HG03342 (cell line): ENCODE results near the gene LRMDA.

ENCODE experiments used
- ATAC-seq: cut with Tn5 transposase; IDR thresholded peaks from one replicate; pipeline ENCODE4 v1.9.1; 2021; ENCODE audit warnings: mild to moderate bottlenecking, moderate library complexity; ENCODE audit not compliant: unreplicated experiment

LRMDA gene

DNA sequence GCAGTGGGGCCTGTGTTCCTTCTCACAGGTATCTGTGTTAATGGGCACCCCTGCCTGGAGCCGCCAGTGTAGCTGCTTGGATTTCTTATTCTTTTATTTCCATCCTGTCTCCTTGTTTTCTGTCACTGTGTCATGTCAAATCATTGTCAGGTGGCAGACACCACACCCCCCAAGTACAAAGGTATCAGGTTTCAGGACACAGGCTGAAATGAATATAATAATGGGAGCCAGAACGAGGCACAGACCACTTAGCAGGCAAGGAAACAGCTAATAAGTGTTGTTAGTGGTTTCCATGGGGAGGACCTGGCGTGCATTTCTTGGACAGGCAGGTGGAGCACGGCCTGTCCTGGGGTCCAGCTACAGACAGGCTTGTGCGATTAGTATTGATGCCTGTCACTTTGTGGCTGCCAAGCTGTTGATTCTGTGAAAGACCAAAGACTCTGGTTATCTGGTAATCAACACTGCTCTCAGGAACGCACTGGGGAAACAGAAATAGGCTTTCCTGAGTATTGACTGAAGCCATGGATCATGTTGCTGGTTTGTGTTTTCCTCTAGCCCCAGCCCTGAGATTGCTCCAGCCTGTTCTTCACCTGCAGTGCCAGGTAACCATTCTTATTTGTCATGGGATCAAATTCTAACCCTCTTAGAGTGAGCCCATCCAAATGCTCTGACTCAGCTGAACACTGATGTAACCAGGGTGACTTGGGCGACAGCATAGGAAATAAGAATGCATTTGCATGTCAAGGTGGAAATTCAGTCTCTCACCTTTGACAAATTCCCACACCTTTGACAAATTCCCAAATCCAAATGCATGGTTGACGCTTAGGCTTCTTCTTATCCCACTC, 1002.0 kb downstream of the LRMDA start:
- ATAC-seq, result no peak

DNA sequence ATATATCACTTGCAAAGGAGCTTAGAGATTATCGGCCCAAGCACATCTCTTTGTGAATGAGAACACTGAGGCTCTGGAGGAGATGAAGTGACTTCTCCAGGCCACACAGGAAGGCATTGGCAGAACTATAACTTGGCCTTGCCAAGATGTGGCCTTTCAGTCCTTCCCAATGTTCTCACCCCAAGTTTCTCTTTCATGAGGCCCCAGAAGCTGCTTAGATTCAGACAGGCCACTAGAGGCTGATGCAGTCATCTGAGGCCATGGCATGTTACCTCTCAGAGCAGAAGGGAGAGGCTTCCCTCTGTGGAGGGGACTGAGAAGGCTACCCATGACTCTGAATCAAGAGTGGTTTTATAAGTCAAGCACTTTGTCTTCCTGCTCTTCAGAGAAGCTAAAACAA, 1003.7 kb downstream of the LRMDA start:
- ATAC-seq, result no peak

DNA sequence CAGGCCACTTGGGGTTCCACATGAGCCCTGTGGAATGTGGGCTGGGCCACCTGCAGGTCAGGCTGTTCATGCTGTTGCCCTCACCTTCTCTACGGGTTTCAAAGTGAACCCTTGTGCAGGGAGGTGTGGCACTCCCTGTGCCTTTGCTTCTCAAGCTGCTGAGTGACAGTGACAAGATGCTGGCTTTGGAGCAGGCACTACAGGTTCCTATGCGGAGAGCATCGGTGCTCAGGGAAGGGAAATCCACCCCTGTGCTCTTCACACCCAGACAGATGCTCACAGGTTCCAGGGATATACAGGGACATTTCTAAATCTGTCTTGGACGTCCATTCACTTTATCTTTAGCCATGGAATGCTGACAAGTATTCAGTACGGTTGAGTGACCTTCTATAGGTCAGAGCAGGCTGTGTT, 1005.0 kb downstream of the LRMDA start:
- no peak for ATAC-seq

DNA sequence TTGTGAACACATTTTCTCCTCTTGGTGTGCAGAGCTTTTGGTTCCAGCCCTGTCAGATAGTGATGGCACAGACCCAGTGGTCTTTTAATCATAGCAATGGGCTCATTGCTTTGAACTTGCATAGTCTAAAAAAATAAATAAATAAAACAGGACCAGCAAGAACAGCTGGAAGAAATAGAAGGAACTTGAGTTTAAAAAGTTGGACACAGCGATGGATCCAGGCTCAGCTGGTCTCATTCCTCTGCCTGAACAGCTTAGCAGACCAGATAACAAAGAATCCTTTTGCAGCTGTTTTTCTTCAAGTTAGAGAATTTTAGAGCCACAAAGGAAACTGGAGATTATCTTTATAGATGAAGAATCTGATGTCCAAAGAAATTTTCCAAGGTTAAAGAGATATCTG, 1005.6 kb downstream of the LRMDA start:
- ATAC-seq, result no peak

DNA sequence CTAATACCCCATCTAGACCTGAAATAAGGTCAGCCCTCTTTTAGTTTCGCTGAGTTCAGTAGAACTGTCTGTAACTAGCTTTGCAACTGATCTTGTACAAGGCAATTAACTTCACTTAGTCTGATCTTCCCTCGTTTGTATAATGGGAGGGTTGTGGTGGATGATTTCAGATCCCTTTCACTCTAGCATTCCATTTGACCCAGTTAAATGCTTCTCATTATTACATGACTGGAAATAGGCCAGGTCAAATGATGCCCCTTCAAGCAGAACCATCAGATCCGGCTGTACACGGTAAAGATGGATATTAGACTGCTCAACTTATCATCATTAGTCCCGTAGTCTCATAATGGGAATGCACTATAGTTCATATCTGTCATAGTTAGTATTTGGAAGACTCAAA, 1009.0 kb downstream of the LRMDA start:
- ATAC-seq, result no peak

DNA sequence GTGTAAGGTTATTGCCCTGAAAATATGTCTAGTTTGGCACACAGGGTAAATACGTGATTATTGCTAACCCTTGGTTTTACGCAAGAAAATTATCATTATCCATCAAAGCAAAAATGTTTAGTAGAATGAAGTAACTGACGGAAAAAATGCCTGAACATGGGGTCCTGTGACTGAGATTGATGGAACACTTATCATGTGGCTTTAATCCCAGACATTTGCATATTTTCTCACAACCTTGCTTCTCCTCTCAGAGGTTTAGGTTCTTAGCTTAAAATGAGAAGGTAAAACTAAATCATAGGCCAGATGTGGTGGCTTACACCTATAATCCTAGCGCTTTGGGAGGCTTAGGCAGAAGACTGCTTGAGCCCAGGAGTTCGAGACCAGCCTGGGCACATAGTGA, 1010.7 kb downstream of the LRMDA start:
- ATAC-seq, result no peak

DNA sequence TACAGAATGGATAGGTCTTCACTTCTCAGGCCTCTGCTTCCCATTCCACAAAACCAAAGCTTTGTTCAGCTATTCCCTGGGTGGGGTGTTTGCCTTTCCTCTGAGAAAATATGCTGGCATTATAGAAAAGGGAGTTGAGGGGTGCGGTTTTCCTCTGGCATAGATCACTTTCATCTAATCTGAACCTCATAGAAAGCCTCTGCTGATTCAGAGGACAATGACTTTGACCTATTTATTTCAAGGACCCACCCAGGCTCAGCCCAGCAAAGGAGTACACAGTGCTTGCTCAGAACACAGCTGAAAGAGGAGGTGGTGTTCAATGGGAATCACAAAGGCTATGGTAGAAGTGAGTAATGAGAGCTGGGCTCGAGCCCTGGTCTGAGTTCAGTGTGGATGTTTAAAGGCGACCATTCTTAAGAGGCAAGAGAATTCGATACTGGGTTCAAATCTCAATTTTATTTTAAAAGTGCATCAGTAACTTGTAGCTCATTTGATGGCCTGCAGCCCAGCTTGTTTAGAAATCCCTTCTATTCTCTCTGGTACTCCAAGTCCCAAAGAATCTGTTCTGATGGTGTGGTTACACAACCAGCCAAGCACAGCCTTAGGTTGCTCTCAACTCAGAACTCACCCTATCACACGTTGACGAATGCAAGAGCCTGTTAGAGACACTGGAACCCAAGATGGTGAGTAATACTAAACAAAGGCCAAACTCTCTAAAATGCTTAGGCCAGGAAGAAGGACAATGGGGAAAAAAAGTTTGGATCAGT, 1012.8 kb downstream of the LRMDA start:
- ATAC-seq, result no peak

DNA sequence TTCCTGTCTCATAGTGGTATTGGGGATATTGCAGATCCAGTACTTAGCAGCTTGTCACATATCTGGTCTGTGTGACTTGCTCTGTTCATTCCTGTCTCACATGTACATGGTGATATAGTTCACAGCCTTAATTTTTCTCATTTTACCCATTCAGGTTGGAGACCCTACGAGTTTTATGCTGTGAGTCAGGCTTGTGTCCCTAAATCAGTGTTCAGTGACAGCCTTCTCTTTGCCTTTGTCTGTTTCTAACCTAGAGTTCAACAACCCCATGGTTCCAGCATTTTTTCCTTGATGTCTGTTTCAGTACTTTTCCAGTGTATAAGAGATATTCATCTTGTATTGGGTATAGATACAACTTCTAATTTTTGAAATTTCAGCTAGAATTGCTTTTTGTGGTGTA, 1016.2 kb downstream of the LRMDA start:
- no peak for ATAC-seq

DNA sequence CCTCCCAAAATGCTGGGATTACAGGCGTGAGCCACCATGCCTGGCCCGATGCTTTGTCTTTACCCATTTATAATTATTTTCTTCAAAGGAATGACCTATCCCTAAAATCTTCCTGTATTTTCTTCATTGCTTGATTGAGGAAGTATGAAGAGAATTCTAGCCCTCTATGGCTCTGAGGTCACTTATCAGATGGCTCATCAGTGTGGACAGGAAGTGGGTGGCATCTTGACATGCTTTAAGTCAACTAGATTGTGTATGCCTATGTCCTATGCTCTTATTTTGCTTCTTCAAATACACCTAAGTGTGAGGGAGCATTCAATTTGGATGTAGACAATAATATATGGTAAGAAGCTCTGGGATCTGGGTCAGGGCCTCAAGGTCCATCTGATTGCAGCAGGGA, 1020.5 kb downstream of the LRMDA start:
- no peak for ATAC-seq

DNA sequence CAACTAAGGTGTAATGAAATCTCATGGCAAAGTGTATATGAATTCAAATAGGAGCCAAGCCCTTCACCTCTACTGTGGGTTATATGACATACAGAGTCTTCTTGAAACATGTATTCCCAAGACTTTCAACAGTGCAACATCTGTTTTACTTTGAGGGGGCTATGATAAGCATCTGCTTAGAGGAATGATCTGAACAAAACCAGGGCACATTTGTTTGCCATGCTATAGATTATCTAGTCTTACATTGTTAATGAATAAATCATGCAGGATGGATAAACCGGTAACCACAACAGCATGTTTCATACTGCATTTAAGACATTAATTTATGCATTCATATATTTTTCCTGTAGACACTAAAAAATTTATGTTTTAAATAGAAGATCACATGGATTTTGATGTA, 1021.9 kb downstream of the LRMDA start:
- ATAC-seq, result no peak

DNA sequence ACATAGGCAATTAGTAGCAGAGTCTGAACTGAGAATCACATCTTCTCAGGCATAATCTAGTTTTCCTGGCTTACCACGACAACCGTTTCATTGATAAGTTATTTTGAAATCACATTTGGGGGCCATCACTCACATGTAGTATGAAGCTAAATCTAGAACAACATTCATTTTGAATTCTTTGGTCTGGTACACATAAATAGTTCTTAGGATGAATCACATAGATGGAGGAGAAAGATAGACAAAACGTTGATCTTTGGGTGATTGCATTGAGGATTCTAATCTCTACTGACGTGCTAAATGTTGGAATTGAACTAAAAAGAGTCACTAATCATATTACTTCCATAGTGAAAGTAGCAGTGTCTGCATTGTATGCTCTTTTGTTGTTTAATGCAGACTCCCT, 1022.6 kb downstream of the LRMDA start:
- ATAC-seq, result no peak

DNA sequence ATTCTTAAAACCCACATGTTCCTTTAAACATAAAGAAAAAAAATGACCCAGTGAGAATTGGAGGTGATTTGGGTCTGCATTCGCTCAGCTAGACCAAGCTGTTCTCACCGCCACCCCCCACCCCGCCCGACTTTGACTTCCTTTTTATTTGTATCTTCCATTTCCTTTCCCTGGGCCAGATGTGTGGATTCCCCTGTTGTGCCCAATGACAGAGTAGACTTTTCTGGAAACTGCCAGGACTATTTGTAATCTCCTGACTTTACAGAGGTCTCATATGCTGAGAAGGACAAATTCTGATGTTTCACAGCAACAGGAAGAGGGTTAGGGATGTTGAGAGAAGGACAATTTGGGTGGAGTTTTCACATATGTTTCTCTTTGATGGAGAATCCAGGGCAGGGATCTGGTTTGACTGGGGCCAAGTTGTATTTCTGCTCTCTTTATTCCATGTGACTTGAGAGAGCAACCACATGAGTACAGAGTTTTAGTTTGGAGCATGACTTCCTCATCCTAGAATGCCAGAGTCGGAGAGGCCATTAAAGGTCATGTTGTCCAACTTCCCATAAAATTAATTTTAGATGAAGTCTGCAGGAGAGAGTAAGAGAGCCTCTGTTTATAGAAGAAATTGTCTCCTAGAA, 1023.2 kb downstream of the LRMDA start:
- ATAC-seq, result no peak

DNA sequence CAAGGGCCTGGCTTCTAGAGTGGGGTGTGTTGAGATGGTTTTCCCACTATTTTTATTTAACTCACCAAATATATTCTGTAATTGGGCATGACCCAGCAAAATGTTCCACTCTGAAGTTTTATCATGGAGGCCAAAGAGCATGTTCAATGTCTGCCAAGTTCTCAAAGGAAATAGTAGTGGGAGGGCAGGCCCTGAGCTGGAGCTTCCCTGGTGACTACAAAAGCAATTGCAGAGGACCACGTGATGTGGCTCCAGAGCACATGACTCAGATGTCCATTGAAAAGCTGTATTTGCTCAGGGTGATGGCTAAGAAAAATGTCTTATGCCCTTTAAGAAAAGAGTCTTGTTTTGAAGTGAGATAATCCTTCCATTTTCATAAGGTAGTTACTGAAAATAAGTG, 1024.8 kb downstream of the LRMDA start:
- ATAC-seq, result no peak

DNA sequence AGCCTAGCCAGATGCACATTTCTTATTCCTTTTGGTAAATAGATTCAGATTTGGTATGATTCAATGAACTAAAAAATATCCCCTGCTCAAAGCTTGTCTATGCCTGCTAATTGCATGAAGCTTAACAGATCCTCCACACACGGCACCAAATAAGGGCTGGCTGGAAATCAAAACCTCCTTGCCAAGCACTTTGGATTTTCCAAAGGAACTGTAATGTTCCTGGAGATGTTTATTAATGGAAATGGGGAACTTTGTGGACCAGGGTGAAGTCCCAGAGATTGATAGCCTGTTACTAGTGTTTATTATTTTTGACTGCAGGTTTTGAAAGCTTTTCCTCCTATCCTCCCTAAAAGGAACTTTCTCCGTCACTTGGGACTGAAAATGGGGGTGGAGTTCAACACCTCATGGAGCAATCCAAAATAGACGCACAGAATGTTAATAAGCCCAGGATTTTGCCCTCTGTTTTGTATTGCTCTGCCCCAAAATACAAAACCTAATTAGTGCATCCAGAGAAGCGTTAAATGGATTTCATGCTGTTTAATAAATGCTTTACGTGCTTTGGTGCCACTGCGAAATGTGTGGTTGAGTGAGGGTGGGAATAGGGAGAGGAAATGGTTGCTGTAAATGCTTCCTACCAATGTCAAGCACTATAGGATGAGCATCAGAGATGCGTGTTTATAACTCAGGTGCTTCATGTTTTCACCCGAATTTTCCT, 1027.7 kb downstream of the LRMDA start:
- ATAC-seq, result no peak

DNA sequence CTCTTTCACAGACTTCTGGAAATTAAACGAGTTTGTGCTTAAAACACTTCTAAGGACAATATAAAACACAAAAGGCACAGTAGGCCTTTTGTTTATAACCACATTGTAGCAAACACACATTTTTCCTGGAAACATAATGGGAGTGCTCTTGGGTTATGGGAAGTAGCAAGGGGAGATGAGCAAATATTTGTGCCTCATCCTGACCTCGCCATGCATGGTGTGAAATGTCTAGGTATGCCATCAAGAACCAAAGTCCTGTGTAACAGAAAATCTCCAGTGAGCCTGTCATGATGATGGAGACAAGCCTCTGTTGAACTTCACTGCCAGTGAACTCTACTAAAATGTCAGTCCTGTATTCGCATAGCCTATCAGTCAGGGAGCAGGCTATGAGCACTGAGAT, 1029.6 kb downstream of the LRMDA start:
- ATAC-seq, result no peak

DNA sequence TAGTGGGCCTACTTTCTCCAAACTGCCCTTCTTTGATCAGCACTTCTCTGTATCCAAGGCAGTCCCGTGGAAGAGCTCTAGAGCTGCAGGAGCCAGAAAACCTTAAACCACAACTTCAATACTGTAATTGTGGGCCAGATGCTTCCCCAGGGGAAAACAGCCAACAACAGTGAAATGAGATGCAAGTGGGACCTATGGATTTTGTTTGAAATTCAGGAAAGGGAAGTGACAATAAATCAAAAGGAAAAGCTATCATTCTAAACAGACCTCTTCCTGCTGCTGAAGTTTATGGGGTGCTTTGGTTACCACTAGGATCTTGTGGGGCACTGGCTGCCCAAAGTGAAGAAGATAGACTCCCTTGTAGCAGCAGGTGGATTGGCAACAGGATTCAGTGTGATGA, 1031.7 kb downstream of the LRMDA start:
- no peak for ATAC-seq

DNA sequence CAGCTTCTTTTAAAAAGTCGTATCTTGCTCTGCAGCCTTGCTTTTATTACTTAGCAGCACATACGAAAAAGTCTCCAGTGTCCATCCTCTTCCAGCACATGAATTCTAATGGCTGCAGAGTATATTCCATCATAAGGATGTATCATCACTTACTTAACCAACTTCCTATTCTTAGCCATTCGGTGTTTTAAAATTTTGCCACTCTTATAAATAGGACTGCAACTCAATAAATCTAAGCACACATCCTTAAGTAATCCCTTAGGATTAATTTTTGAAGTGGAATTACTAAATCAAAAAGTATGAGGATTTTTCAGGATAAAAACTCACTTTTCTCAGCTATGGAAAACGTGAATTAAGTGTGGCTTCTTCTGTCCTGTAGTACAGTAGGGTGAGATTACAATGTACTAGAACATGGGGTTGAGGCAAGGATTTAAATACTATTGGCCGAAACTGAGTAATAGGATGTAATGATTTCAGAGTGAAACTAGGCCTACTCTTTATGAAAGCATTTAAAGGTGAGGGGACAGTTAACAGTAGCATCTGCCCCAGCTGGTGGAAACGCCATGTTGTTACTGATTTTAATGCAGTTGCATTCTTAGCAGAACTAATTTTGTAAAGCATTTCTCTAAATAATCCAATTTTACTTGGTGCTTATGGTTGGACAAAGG, 1035.5 kb downstream of the LRMDA start:
- no peak for ATAC-seq

DNA sequence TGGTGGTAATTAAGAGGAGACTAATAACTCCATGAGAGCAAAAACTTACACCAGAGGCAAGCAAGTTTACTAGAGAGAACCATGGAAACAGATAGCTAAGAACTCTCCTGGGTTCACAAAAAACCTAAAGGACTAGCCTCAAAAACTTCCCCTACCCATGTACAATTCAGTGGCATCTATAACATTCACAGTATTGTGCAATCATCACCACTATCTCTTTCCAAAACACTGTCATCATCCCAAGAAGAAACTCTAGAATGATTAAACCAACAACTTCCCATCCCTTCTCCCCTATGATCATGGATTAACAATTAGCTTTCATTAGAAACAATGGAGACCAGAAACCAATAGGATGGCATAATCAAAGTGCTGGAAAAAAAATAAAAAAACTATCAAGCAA, 1038.3 kb downstream of the LRMDA start:
- no peak for ATAC-seq

DNA sequence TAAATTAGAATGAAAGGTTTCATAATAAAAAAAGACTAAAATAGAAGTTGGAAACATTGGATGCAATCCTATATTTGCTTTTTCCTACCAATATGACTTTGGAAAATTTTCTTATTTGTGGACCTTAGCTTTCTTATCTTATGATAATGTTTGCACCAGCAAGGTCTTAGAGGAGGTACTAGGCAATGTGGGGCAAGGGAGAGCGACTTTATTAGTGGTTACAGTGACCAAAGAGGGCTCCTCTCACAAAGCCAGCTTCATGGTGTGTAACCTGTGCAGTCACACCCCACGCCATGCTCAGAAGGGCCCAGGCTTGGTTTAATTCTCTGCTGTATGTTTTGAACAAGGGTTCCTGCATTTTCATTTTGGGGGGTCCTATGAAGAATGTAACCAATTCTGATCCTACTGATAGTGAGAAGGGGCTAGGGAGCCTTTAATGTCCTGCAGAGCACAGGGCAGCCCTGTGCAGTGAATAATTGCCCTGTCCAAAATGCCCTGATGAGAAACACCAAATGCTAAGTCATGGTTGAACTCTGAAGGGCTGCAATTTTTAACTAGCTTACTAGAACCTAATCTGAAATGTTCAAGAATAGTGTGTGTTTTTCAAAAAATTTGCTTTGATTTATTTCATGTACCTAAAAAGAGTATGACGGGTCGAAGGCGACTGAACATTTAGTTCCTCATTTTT, 1047.8 kb downstream of the LRMDA start:
- ATAC-seq, result no peak

DNA sequence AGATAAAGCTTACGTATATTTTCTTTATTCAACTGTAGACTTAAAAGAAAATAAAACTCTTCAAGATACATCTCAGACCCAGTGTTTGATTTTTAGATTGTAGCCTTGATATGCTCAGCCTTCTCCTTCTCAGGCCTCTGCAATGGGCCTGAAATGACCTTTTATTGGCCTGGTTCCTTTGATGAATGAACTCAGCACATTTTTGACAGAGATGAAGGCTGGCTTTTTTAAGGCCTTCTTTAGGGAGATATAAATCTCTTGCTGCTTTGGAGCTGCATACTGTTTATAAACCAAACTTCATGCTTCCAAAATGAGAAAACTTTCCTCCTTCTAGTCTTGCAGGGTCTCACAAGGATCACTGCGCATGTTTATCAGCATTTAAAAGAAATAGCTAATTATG, 1049.8 kb downstream of the LRMDA start:
- no peak for ATAC-seq
